Endometrial microvascular endothelial cells (primary cell): ENCODE measurements around the gene KLB. TPM values are rescaled to one million over a fixed set of nuclear protein-coding genes. Genes with fewer than 3 reads are reported as not detected.

ENCODE experiments used
- in situ Hi-C: cut with HindIII; loops from 2 replicates; pipeline ENCODE4 v1.10.0; 2017; ENCODE audit warnings: low sequenced_read_pairs, low pct_unique_long_range_greater_than_20kb; ENCODE audit errors: inconsistent ontology term
- total RNA-seq: library from RNA; depleted of rRNA; stranded (reverse); fragments of >200 nt; gene quantifications from one replicate; pipeline ENCODE4 v1.2.3, GENCODE V29; 2015; ENCODE audit errors: inconsistent ontology term

The KLB gene
- total RNA-seq, 1 donor from 2014 or later, result not detected

DNA sequence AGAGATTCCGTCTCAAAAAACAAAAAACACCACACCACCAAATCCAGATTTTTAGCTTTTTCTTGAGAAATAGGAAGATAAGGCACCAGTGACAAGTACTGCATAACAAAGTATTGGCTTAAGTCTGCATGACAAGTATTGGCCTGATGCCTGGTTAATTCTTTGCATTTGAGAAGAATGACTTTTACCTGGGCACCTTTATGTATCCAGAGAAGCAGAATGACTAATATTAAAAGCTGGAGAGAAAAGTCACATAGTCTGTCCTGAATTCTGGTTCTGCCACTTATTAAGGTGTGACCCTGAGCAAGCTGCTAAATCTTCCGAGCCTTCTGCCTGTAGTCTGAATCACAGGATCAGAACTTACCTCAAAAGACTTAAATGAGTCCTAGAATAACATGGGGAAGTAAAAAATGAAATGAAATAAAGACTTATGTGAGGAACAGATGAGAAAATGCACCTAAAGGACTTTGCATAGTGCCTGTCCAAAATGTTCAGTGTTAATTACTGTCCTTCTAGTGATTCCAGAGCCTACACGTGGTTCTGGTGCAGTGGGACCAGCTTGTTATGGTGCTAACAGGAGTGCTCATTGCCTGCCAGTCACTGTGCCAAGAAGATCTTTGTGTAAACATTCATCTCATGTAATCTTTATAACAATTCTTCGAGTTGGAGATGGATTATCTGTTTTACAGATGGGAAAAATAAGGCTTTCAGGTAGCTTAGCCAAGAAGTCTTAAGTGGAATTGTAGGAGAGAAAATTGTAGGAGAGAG is 88.9 kb downstream of the KLB start:
- in situ Hi-C loops, result no loop called here

DNA sequence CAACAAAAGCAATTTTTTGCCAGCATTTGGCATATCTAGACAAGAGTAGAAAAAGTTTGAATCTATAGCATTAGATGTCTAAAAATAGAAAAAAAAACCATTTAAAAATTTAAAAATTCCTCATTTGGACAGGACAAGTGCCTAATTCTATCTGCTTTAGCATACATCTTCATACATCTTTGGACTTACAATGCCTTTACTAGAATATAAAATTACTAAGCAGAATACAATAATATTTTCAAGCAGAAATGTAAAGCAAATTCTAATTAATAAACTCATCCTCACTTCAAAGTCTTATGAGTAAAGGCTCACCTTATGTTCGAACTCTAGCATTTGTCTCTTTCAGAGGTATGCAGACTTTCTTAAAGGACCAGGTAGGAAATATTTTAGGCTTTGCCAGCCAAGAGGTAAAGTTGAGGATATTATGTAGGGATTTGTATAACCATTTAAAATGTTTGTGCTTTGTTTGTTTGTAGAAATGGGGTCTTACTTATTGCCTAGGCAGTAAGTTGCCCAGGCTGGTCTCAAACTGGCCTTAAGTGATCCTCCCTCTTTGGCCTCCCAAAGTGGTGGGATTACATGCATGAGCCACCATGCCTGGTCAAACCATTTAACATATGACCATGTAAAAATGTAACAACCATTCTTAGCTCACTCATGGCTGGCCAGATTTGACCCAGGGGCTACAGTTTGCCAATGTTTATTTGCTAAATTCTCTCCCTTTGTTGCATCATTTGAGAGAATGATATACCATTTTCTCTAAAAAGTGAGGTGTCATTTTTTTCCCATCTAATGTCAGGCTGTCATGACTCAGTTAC is 91.4 kb downstream of the KLB start:
- in situ Hi-C loops, result no loop called here

DNA sequence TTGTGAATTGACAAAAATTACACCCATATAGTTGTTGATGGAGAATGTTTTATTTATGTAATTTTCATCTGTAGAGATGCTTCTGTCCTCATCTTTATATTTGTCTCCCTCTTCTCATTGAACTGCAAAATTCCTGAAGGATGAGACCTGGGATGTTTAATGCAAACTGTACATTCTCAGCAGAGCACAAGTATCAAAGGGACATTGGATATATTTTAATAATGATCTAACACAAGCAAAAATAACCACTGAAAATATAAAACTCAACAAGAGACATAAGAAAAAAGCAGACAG is 91.9 kb downstream of the KLB start:
- in situ Hi-C loops, result no loop called here

Other genes with a start within 250 kb of the KLB start
- gene WDR19, start 224.4 kb upstream of the KLB start, total RNA-seq, result 17.0 TPM
- 40.4 TPM for gene RFC1, start 40.6 kb upstream of the KLB start, total RNA-seq
- gene RPL9, start 52.0 kb downstream of the KLB start, total RNA-seq, result 2,208 TPM
- 10.5 TPM for gene LIAS, start 52.1 kb downstream of the KLB start, total RNA-seq
- 56.5 TPM for gene UGDH, start 120.5 kb downstream of the KLB start, total RNA-seq
- 9.1 TPM for gene SMIM14, start 231.9 kb downstream of the KLB start, total RNA-seq